HG03280 (cell line): ENCODE data around the gene PNLIP.

ENCODE experiments used
- ATAC-seq: cut with Tn5 transposase; IDR thresholded peaks from one replicate; pipeline ENCODE4 v1.9.1; 2021; ENCODE audit warnings: mild to moderate bottlenecking, moderate library complexity; ENCODE audit not compliant: unreplicated experiment

The PNLIP gene

DNA sequence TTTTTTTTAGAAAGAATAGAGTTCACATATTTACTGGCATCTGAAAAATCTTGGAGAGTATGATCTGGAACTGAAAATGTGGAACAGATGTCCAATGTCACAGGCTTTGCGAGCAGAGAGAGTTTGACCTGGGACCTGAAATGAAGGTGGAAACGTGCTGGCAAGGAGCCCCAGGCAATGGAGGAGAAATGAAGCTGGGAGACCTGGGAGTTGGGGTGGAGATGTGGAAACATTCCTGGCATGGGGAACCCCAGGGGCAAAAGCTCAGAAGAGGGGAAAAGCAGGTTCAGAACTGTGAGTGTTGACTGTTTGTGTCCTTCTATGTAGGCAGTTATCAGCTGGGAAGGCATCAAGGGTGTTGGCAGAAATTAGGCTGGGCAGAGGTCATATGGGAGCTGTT is 67.7 kb downstream of the PNLIP start:
- ATAC-seq: no peak

DNA sequence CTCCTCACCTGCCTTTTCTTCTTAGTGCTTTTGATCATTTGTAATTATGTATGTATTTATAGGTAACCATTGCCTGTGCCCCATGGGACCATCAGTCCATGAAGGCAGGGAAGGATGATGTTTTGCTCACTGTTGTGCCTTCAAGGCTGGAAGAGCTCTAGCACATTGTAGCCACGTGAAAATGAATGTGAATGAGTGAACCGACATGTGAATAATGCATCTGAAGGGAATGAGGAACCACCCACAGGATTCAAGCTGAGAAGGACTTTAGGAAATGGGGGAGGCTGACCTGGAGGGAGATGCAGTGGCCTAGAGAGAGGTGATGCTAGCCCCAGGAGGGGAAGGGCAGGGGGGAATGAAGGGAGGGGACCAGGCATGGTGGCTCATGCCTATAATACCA is 69.1 kb downstream of the PNLIP start:
- ATAC-seq: no peak

DNA sequence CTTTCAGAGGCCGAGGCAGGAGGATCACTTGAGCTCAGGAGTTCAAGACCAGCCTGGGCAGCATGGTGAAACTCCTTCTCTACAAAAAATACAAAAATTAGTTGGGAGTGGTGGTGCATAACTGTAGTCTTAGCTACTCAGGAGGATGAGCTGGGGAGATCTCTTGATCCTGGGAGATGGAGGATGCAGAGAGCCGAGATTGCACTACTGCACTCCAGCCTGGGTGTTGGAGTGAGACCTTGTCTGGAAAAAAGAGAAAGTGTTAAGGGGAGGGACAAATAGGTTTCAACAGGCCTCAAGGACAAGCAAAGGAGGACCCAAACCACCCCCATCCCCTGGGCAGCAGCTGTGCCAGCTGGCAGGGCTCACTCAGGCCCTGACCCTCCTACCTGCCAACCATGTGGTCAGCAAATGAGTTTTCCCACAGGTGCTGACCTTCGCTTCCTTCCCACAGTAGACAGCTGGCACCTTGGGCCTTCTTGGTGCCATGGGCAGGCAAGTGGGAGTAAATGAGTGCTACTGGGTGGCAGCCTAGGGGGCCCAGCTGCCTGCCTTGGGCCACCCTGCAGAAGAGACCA is 69.6 kb downstream of the PNLIP start:
- ATAC-seq: no peak
